AG10803 (cell line): ENCODE measurements around the gene CASP1.
"Not testable (repeated sequence)": the region's sequence is repeated elsewhere in the genome, so short reads cannot be mapped to it uniquely, and the experiment has no call there.

Experiments
- DNase-seq: peaks from one replicate; pipeline ENCODE4 v3.0.0; 2010; ENCODE audit warnings: low read depth
- H3K4me3 ChIP-seq: 2 replicates; pipeline ENCODE4 v1.5.1; 2011; ENCODE audit warnings: mild to moderate bottlenecking, low read length, control low read depth
- CTCF ChIP-seq: conservative IDR thresholded peaks from 2 replicates; pipeline ENCODE4 v1.5.1; 2011; ENCODE audit warnings: mild to moderate bottlenecking, low read length, control low read depth, inconsistent platforms

Gene CASP1

GRCh38 chr11:105071089-105071732, 36.3 kb upstream of the CASP1 start:
- no peak for DNase-seq
- no peak for TF ChIP-seq CTCF

DNA sequence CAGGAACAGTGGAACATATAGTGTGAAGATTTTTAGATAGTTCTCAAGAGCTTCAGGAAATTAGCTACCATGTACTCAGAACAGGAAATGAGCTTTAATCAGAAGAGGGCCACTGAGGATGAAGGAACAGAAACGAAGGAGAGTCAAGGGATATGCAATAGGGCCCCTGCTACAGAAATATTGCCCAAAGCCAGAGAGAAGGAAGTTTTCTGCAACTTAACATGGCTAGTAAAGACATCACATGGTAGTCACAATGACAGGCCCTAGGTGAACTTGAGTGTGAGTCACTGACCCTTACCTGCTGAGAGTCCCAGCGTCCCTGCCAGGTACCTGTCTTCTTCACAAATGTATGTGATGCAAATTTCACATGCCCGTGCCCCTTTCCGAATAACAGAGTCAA, 35.4 kb upstream of the CASP1 start:
- no peak overlapping the region for H3K4me3 ChIP-seq
- no peak for TF ChIP-seq CTCF
- no peak for DNase-seq

More at GRCh38 chr11:105071089-105071732, 36.3 kb upstream of the CASP1 start:
- no peak overlapping the region for H3K4me3 ChIP-seq

GRCh38 chr11:105069749-105070148, 34.8 kb upstream of the CASP1 start:
- not testable (repeated sequence) for H3K4me3 ChIP-seq, DNase-seq

DNA sequence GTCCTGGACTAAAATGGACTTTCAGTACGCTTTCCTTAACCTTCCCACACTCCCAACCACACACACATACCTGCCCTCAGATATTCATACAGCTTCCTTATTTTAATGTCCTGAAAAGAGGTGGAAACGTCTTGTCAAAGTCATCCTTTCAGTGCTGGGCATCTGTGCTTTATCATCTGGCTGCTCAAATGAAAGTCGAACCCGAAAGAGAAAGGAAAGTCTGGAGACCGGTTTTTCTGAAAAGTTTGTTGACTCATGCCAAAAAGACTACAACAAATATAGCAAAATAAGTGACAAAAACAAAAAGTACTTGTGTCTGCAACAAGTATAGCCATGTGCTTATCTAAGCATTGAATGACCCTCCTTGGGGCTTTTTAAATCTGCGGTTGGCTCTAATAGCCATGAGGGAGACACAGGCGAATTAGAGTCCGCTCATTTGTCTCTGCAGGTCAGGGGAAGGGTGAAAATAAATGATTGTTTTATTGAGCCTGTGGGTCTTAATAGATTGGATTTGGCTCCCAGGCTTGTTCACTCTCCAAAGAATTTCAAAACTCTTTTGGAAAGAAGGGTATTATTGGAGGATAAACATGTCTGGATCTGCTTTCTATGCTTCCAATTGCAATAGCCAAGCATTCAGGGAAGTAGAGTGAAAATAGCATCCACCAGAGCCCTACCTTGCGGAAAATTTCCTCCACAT, 28.4 kb upstream of the CASP1 start:
- not testable (repeated sequence) for H3K4me3 ChIP-seq

GRCh38 chr11:105057432-105057831, 22.5 kb upstream of the CASP1 start:
- no peak overlapping the region for H3K4me3 ChIP-seq
- DNase-seq, result no peak
- no peak for TF ChIP-seq CTCF

More for the DNA sequence above, 28.4 kb upstream of the CASP1 start:
- not testable (repeated sequence) for DNase-seq

- no peak for DNase-seq
These were observed 21.5 kb upstream of the CASP1 start for GRCh38 chr11:105056446-105056845.

DNA sequence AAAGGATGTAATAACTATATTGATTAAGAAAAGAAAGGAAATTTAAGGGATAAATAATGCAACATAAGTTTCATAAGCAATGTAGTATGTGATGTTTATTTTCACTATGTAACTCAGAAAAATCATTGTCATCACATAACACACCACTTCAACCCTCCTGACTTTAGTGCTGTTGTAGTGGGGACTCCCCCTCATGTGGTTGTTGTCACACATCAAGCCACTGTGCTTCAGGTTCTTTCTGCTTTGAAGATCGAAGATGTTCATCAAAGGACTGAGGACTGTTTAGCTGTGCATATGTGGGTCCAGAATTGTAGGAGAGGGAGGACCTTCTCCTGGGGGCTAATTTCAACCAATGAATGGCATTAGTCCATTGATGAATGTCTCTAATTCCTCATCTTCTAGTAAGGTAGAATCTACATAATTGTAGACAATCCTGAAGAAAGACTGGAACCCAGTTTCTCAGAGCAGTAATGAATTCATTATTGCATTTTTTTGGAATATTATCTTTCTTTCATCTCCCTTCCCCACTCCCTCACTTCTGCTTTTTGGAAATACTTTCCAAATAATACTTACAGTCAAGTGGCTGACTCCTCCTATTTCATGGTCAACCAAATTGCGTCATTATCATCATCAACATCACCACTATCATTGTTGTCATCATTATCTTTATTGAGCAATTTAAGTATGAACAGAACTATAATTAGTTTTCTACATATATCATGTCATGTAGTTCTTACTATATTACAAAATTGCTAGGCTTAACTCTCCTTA, 20.0 kb upstream of the CASP1 start:
- no peak for DNase-seq
- no peak overlapping the region for H3K4me3 ChIP-seq
- TF ChIP-seq CTCF, result no peak

More at GRCh38 chr11:105056446-105056845, 21.5 kb upstream of the CASP1 start:
- H3K4me3 ChIP-seq, result no peak overlapping the region
- TF ChIP-seq CTCF, result no peak

- DNase-seq, result no peak
- H3K4me3 ChIP-seq, result no peak overlapping the region
- TF ChIP-seq CTCF, result no peak
These were observed 17.5 kb upstream of the CASP1 start for GRCh38 chr11:105052487-105052886.
